ENCODE measurements around the gene GIMAP6.

The GIMAP6 gene

GRCh38 chr7:150668977-150669376 is 36.8 kb upstream of the GIMAP6 start:
- H3K4me2 ChIP-seq, result no peak overlapping the region
- H3K9ac ChIP-seq, result no peak overlapping the region
- H3K79me2 ChIP-seq (ENCODE audit: insufficient read depth, low read depth), result no peaks in the 10 kb centered on the region
- H3K27me3 ChIP-seq (ENCODE audit: insufficient read depth, low read depth), result no peaks in the 10 kb centered on the region
- no peak overlapping the region for H3K4me3 ChIP-seq (IDR thresholded peaks at IDR 0.05; ENCODE audit: insufficient read depth, low read depth, low read length)
- no peaks in the 10 kb centered on the region for H3K36me3 ChIP-seq (ENCODE audit: insufficient read depth)
- H3K4me1 ChIP-seq (ENCODE audit: low read depth, poor library complexity, severe bottlenecking), result no peaks in the 10 kb centered on the region
- TF ChIP-seq, protein P1, sequence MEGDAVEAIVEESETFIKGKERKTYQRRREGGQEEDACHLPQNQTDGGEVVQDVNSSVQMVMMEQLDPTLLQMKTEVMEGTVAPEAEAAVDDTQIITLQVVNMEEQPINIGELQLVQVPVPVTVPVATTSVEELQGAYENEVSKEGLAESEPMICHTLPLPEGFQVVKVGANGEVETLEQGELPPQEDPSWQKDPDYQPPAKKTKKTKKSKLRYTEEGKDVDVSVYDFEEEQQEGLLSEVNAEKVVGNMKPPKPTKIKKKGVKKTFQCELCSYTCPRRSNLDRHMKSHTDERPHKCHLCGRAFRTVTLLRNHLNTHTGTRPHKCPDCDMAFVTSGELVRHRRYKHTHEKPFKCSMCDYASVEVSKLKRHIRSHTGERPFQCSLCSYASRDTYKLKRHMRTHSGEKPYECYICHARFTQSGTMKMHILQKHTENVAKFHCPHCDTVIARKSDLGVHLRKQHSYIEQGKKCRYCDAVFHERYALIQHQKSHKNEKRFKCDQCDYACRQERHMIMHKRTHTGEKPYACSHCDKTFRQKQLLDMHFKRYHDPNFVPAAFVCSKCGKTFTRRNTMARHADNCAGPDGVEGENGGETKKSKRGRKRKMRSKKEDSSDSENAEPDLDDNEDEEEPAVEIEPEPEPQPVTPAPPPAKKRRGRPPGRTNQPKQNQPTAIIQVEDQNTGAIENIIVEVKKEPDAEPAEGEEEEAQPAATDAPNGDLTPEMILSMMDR (conservative IDR thresholded peaks at IDR 0.05; ENCODE audit: low read depth, low read length), result no peak
- H4K20me1 ChIP-seq (ENCODE audit: insufficient read depth), result no peaks in the 10 kb centered on the region
- no peak overlapping the region for H3K27ac ChIP-seq
- H2AFZ ChIP-seq (ENCODE audit: low read depth), result no peak overlapping the region

DNA sequence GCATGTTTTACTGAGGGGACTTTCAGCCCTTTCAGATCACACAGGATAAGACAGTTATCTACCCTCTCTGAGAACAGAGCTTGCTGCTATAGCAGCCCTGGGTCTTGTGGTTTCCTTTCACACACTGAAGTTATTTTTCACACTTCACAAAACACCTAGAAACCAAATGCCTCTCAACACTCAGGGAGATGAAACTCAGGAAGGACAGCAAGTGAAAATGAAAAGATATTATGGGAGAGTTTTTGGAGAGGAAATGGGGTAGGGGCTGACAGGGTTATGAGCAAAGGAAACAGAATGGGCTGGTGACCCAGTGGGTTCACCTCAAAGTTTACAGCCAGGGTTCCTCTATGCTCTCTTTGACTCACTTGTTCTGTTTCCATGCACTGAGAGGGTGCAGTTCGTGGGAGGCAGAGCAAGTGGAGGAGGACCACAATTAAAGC is 36.3 kb upstream of the GIMAP6 start:
- Histone ChIP-seq H3K36me3 (ENCODE audit: insufficient read depth) (no peaks in the 10 kb centered on the region), H3K27me3 (ENCODE audit: insufficient read depth, low read depth) (no peaks in the 10 kb centered on the region), H3K79me2 (ENCODE audit: insufficient read depth, low read depth) (no peaks in the 10 kb centered on the region), H3K4me1 (ENCODE audit: low read depth, poor library complexity, severe bottlenecking) (no peaks in the 10 kb centered on the region), H3K27ac (no peak overlapping the region), H4K20me1 (ENCODE audit: insufficient read depth) (no peaks in the 10 kb centered on the region), H3K4me2 (no peak overlapping the region), H3K9ac (no peak overlapping the region), H3K4me3 (IDR thresholded peaks at IDR 0.05; ENCODE audit: insufficient read depth, low read depth, low read length) (no peak overlapping the region), H2AFZ (ENCODE audit: low read depth) (no peak overlapping the region)
- TF ChIP-seq, protein P1 (conservative IDR thresholded peaks at IDR 0.05; ENCODE audit: low read depth, low read length), result no peak

DNA sequence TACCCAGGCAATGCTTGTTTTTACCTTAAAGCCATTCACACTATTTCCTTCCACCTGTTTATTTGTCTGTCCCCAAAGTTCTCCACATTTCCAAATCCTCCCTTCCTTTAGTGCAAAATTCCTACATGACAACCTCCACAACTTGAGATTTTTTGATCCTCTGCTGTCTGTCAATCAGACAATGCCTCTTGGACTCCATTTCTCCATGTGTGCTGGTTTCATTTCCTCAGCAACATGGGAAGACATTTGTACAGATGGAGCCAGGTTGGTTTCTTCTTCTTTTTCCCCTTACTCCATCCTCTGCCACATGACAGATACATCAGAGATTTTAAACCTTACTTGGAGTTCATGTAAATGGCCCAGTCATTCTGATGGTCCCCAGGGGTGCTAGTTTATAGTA is 34.2 kb upstream of the GIMAP6 start:
- H3K36me3 ChIP-seq (ENCODE audit: insufficient read depth), result no peaks in the 10 kb centered on the region
- no peaks in the 10 kb centered on the region for H3K4me1 ChIP-seq (ENCODE audit: low read depth, poor library complexity, severe bottlenecking)
- H3K27me3 ChIP-seq (ENCODE audit: insufficient read depth, low read depth), result no peaks in the 10 kb centered on the region
- H4K20me1 ChIP-seq (ENCODE audit: insufficient read depth), result no peaks in the 10 kb centered on the region
- TF ChIP-seq, protein P1 (conservative IDR thresholded peaks at IDR 0.05; ENCODE audit: low read depth, low read length), result no peak
- no peak overlapping the region for H3K4me2 ChIP-seq
- H2AFZ ChIP-seq (ENCODE audit: low read depth), result no peak overlapping the region
- no peak overlapping the region for H3K27ac ChIP-seq
- no peak overlapping the region for H3K4me3 ChIP-seq (IDR thresholded peaks at IDR 0.05; ENCODE audit: insufficient read depth, low read depth, low read length)
- no peaks in the 10 kb centered on the region for H3K79me2 ChIP-seq (ENCODE audit: insufficient read depth, low read depth)
- no peak overlapping the region for H3K9ac ChIP-seq

DNA sequence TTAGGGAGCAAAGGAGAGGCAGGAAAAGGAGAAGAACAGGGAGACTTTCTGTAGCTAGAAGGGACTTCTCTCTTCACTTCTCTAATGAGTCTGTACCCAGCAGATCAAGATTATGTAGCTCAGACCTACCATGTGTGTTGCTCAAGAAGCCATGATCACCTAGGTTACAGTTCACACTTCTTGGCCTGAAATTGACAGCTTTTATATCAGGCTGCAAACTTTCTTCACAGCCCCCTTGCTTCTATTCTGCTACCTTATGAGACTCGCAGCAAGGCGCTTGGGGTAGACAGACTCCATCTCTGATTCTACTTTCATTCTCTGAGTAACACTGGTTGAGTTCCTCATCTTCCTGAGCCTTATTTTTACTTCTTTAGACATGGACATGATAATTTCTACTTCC is 33.7 kb upstream of the GIMAP6 start:
- no peaks in the 10 kb centered on the region for H3K36me3 ChIP-seq (ENCODE audit: insufficient read depth)
- H4K20me1 ChIP-seq (ENCODE audit: insufficient read depth), result no peaks in the 10 kb centered on the region
- H3K4me3 ChIP-seq (IDR thresholded peaks at IDR 0.05; ENCODE audit: insufficient read depth, low read depth, low read length), result no peak overlapping the region
- TF ChIP-seq, protein P1 (conservative IDR thresholded peaks at IDR 0.05; ENCODE audit: low read depth, low read length), result no peak
- H3K4me1 ChIP-seq (ENCODE audit: low read depth, poor library complexity, severe bottlenecking), result no peaks in the 10 kb centered on the region
- H3K4me2 ChIP-seq, result no peak overlapping the region
- H3K27me3 ChIP-seq (ENCODE audit: insufficient read depth, low read depth), result no peaks in the 10 kb centered on the region
- H3K79me2 ChIP-seq (ENCODE audit: insufficient read depth, low read depth), result no peaks in the 10 kb centered on the region
- no peak overlapping the region for H2AFZ ChIP-seq (ENCODE audit: low read depth)
- no peak overlapping the region for H3K27ac ChIP-seq
- H3K9ac ChIP-seq, result no peak overlapping the region
